Bladder microvascular endothelial cell (primary cell): ENCODE data around the gene NINJ2. TPM values are rescaled to one million over a fixed set of nuclear protein-coding genes. Genes with fewer than 3 reads are reported as not detected.

Source experiments
- total RNA-seq: library from RNA; depleted of rRNA; stranded (reverse); fragments of >200 nt; gene quantifications from 2 replicates; pipeline ENCODE4 v1.2.3, GENCODE V29; 2014

Gene NINJ2
- 2.8 and 3.1 TPM in 2 replicates for total RNA-seq

GRCh38 chr12:663293-663871, at the start of gene NINJ2:
Gene NINJ2, minus strand, starts transcription at chr12:663445. Its CDS starts 85 bp downstream, at chr12:663360.

Other genes with a start within 250 kb of the NINJ2 start
- under 0.01 TPM in 2 replicates for gene B4GALNT3, start 203.5 kb downstream of the NINJ2 start, total RNA-seq
- 66.5 and 198 TPM in 2 replicates for gene WNK1, start 89.1 kb upstream of the NINJ2 start, total RNA-seq